COR-L47 (cell line): ENCODE measurements around the gene JAGN1.
"Not testable (repeated sequence)": the region's sequence is repeated elsewhere in the genome, so short reads cannot be mapped to it uniquely, and the experiment has no call there.

Experiments
- DNase-seq: peaks from one replicate; lab custom pipeline; 2025; lab: John Stamatoyannopoulos, UW

The JAGN1 gene

GRCh38 chr3:9918261-9919038, 28.0 kb downstream of the JAGN1 start:
- no peak for DNase-seq

GRCh38 chr3:9928158-9928557, 37.7 kb downstream of the JAGN1 start:
- no peak for DNase-seq

GRCh38 chr3:9930804-9931418, 40.5 kb downstream of the JAGN1 start:
- no peak for DNase-seq

- no peak for DNase-seq
Observed at GRCh38 chr3:9932535-9932842, 42.1 kb downstream of the JAGN1 start.

- peak; percentile 39 for DNase-seq
Observed at GRCh38 chr3:9932843-9933560, 42.6 kb downstream of the JAGN1 start.

GRCh38 chr3:9933561-9934234, 43.3 kb downstream of the JAGN1 start, which contains the start of gene CRELD1:
TSS of gene CRELD1 (plus strand) at chr3:9933834. CDS start at chr3:9934439, 605 bp downstream.
- peak; percentile 82 for DNase-seq

- DNase-seq: no peak
Observed at GRCh38 chr3:9934235-9934621, 43.8 kb downstream of the JAGN1 start.

GRCh38 chr3:9934993-9935392, 44.6 kb downstream of the JAGN1 start:
- DNase-seq: no peak

- no peak for DNase-seq
Observed at GRCh38 chr3:9935966-9936510, 45.6 kb downstream of the JAGN1 start.

- DNase-seq: no peak
Observed at GRCh38 chr3:9937486-9938238, 47.3 kb downstream of the JAGN1 start.

GRCh38 chr3:9938966-9939365, 48.6 kb downstream of the JAGN1 start:
- DNase-seq: no peak

GRCh38 chr3:9939906-9940305, 49.5 kb downstream of the JAGN1 start:
- DNase-seq: not testable (repeated sequence)

- DNase-seq: no peak
Observed at GRCh38 chr3:9940746-9941145, 50.3 kb downstream of the JAGN1 start.

GRCh38 chr3:9942164-9942563, 51.8 kb downstream of the JAGN1 start:
- no peak for DNase-seq

- DNase-seq: no peak
Observed at GRCh38 chr3:9942934-9943690, 52.7 kb downstream of the JAGN1 start.
